ENCODE data around the gene BMP6.

Gene BMP6

DNA sequence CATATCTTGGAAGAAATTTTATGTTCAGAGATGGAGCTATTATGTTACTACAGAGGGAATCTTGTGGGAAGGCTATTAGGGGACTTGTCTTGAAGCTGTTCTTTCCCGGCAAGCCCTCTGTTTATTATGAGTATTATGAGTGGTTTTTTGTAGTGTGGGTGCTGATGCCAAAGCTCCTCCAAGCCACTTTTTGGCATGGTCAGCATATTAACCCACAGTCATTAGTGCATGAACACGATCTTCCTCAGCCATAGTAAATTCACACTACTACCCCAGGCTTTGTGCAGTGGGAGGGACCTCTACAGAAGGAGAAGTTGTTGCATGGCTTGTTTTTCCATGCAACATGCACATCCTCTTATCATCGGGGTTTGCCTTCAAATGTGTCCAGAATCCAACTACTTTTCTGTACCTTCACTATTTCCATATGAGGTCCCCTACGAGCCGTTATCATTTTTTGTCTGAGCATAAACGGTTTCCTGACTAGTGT lies 6.5 kb upstream of the BMP6 start:
- DNase-seq (ENCODE audit: extremely low read depth in 1 of 2, low read depth in 1 of 2), result no peak

DNA sequence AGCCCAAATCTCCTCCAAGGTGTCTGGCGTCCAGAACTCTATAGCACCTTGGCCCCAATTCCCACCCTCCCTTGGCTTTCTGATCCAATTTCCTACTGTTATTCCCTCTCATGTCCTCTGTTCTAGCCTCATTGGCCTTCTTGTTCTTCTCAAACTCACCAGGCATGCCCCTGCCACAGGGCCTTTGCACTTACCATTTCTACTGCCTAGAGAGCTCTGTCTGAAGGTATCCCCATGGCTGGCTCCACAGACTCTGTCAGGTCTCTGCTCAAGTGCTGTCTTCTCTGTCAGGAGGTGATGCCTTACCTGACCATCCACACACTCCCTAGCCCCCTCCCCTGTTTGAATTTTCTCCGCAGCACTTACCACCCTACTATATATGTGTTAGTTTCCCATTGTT lies 5.6 kb upstream of the BMP6 start:
- DNase-seq (ENCODE audit: extremely low read depth in 1 of 2, low read depth in 1 of 2), result no peak

DNA sequence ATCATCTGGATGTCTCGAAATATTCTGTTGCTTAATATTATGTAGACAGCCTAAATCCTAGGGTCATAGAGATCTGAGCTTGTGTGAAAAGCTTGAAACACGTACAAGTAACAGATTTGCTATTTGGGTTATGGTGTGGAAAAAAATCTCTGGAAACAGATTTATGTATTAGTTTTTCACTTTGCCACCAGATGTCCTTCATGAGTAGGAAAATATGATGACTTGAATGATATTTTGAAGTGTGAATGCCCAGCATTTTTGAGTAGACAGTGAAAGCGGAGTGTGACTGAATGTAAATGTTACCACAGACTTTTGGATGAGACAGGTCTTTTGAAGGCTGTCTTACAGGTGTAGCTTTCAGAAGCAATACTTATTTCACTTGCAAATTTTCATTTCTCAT lies 4.2 kb upstream of the BMP6 start:
- no peak for DNase-seq (ENCODE audit: extremely low read depth in 1 of 2, low read depth in 1 of 2)

DNA sequence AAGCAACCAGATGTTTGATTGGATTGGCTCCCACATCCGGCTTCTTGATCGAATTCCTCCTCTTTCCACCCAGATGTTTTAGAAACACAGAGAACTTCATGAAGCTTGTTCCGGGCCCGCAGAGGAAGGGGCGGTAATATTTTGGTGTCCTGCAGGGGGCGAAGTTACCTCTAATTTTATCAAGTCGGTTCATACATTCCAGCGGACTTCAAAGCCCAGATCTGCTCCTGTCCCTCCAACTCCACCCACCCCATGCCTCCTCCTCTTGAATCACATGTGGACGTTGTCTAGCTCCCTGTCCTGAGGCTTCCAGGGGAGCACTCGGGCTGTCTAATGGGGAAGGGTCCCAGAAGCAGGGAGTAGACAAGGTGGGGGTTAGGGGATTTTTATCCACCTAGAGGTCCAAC lies 2.9 kb upstream of the BMP6 start:
- DNase-seq (ENCODE audit: extremely low read depth in 1 of 2, low read depth in 1 of 2), result peak in 1 of 2 donors; percentile 43

DNA sequence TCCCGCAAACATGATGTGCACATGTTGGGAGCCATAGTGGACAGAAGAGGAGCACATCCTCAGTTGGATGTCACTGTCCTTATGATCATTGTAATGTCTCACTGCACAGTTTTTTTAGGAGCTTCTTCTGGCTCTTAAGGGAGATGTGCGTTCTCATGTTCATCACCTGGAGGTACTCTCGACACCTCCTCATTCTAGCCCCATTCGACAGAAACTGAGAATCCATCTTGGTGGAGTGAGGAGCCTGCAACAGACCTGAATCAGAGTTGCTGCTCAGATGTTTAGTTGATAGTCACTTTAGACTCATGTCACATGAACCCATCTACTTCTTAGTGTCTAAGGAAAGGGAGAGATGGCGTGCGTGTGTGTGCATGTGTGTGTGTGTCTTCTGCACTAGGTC lies 2.3 kb upstream of the BMP6 start:
- no peak for DNase-seq (ENCODE audit: extremely low read depth in 1 of 2, low read depth in 1 of 2)

DNA sequence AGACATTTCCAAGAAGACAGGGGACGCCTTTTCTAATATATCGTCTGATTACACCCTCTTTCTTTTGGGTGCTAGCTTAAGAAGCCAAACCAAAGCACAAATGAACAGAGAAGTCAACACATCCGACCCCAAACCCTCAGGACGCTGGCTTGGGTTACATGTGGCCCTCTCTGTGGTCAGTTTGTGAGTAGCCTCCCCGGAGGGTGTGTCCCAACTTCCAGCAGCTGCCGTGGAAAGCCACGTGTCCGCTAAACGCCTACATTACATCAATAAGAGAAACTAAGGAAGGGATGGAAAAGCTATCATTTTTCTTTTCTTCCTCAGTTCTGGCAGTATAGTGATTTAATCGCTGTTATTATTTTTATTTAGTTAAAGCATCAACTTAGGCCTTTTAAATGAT lies 487 bp upstream of the BMP6 start:
- no peak for DNase-seq (ENCODE audit: extremely low read depth in 1 of 2, low read depth in 1 of 2)

DNA sequence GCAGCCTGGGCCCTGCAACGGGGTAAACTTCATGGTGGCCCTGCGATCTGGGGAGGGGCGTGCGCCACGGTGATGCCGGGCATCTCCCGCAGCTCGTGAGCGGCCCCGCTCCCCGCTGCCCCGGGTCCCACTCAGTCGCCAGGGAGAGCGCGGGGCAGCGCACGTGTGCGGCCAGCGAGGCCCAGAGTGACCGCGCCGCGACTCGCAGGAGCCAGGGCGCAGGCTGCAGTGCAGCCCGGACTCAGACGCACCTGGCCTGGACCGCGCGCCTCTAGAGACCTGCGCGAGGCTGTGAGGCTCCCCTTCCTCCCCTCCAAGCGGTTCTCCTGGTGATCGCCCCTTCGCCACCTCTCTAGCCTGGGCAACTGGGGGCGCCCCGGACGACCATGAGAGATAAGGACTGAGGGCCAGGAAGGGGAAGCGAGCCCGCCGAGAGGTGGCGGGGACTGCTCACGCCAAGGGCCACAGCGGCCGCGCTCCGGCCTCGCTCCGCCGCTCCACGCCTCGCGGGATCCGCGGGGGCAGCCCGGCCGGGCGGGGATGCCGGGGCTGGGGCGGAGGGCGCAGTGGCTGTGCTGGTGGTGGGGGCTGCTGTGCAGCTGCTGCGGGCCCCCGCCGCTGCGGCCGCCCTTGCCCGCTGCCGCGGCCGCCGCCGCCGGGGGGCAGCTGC lies 652 bp downstream of the BMP6 start:
- no peak for DNase-seq (ENCODE audit: extremely low read depth in 1 of 2, low read depth in 1 of 2)

DNA sequence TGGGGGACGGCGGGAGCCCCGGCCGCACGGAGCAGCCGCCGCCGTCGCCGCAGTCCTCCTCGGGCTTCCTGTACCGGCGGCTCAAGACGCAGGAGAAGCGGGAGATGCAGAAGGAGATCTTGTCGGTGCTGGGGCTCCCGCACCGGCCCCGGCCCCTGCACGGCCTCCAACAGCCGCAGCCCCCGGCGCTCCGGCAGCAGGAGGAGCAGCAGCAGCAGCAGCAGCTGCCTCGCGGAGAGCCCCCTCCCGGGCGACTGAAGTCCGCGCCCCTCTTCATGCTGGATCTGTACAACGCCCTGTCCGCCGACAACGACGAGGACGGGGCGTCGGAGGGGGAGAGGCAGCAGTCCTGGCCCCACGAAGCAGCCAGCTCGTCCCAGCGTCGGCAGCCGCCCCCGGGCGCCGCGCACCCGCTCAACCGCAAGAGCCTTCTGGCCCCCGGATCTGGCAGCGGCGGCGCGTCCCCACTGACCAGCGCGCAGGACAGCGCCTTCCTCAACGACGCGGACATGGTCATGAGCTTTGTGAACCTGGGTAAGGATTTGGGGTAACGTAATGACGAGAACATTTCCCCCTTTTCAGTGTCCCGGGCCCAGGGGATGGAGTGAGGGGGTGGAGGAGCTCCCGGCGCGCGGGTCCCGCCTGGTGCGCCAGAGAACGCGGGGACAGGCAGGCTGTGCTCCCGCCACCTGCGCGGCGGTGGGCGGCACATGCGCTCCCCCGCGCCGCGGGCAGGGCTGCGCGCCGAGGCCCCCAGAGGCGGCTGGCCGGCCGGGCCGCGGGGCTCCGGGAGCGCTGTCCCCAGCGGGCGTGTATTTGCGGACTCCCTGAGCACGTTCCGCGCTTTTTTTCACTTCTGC lies 1.4 kb downstream of the BMP6 start:
- no peak for DNase-seq (ENCODE audit: extremely low read depth in 1 of 2, low read depth in 1 of 2)

DNA sequence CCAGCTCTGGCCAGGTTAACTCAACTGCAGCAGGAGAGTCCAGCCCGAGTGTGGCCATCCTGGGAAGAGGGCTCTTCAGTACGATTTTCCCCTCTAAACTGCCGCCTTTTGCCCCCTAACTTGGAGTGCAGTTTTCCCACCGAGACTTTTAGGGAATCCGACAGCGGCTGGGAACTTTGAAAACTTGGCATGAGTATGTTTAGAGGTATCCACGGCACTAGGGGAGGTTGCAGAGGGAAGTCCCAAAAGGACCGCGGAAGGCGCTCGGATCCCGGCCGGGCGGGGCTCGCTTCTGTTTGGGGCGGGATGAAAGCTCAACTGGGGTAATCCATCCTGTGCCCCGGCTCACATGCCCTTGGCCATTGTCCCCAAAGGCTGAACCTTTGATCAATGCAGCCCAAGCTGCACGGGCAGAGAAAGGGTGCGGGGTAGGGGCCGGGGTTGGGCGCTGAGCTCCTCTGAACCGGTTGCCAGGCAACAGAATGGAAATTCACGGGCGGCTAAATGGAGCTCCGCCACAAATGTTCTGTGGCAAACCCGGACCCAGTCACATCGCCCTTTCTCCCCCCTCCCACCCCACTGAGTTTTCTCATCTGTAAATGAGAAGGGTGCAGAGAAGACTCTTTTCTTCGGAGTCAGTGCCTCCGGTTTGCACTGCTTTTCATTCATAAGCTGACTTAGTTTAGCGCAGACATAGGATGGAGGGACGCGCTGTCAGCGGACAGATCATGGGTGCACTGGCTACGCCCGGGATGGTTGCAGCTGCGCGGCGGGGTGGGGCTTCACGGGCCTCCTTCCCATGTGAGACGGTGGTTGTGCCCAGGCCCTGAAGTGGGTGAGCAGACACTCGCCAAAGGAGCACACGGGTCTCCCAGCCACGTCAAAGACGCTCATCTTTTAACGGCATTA lies 2.3 kb downstream of the BMP6 start:
- DNase-seq (ENCODE audit: extremely low read depth in 1 of 2, low read depth in 1 of 2), result no peak

DNA sequence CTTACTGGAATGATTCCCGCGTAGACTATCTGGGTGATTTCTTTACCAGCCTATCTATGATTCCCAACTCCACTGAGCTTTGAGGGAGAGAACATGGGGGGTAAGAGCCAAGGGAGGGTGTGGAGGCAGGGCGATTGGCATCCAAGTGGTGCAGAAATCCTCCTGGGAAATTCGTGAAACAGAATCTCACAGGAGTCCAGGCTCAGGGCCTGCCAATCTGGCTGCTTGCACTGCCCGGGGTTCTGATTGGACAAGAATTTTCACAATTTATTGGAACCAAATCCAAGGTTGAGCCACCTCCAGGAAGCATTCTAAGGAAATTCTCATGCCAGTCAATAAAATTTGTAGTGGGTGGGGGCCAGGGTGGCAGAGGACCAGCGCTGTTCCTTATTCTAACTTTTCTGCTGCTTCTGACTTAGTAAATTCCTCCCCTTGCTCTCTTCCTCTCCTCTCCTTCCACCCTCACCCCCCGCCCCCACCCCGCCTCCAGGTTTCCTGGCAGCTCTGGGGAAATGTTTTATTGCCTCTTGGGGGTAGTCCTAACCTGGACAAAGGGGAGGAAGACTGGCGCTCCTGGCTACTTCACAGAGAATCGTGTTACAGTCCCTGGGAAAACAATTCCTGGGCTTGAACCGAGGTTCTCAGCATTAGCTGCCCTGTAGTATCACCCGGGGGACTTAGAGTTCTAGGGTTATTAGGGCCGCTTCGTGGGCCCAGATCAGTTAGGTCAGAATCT lies 3.1 kb downstream of the BMP6 start:
- DNase-seq (ENCODE audit: extremely low read depth in 1 of 2, low read depth in 1 of 2), result no peak

DNA sequence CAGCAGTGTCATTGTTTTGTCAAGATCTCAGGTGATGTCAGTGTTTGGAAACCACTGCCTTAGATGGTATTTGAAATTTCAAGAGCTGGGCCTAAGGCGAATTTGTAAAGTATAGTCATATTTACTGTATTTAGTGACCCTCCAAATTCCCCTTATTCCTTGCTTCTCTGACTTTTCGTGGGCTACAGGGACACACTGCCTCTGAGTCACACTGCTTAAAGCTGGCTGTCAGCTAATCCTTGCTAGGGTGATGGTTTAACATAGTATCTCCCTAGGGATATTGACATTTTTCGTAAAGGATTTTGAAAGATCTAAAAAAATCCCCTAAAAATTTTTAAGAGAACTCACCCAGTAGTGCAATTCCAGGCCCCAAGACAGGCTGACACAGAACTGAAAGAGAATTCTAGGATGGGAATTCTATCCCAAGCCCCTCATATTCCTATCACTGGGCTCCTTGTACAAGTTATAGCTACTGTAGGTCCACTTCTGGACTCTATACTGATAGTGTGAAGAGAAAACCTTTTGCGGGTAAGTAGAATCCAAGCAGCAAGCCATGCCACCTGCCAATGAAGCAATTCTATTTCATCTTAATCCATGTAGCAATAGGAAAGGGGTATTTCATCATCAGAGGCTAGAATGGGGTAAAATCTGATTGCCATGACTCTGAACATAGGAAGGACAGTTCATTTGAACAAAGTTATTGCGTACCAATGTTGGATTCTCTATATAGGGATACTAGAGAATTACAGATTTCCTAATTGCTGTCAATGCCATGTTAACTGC lies 4.3 kb downstream of the BMP6 start:
- DNase-seq (ENCODE audit: extremely low read depth in 1 of 2, low read depth in 1 of 2), result no peak

DNA sequence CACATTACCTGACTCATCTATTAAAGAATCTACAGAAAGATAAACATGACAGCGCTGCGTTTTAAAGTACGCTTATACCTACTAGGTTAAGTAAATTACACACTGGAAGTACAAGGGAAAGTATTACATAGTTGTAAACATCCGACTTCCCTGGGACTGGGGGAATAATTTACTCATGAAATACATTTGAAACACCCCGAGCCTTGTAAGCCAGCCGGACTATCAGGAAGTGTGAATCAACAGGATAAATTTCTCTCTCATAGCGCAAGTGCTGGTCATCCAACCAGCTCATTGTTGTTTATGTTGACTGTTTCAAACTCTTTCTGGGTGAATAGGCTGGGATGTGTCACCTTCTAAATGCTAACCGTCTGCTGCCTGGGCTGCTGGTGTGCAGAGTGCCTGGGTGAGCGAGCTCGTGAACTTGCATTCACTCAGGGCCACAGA lies 4.9 kb downstream of the BMP6 start:
- no peak for DNase-seq (ENCODE audit: extremely low read depth in 1 of 2, low read depth in 1 of 2)

DNA sequence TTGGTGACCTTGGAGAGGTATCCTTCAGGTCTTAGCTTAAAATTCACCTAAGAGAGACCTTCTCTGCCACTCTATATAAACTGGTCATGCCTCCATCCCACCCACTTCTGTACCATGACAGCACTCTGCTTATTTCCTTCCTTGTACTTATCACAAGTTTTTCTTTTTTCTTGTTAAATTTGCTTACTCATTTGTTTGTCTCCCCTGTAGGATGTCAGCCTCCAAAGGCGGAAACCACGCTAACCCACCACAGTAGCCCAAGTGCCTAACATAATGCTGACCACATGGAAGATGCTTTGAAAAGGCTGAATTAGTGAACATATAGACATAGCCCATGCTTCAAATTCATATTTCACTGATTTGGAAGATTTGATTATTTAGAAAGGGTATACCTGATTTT lies 5.4 kb downstream of the BMP6 start:
- no peak for DNase-seq (ENCODE audit: extremely low read depth in 1 of 2, low read depth in 1 of 2)

DNA sequence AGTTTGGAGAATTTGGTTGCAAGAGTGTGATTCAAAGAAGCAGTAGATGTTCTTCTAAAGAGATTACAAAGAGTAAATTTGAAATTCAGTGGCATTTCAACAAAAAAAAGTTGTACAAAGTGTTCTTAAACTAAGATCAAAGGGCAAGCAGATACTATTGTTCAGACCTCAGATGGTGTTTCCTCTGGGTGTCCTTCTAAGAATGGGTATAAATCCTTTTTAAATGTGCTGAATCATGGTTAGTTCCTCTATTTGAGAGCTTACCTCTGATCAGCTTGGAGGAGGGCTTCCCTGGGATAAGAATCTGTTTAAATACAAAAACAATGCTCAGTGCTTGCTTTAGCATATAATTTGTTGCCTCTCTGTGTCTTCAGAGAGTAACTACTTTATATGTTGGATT lies 6.3 kb downstream of the BMP6 start:
- no peak for DNase-seq (ENCODE audit: extremely low read depth in 1 of 2, low read depth in 1 of 2)

DNA sequence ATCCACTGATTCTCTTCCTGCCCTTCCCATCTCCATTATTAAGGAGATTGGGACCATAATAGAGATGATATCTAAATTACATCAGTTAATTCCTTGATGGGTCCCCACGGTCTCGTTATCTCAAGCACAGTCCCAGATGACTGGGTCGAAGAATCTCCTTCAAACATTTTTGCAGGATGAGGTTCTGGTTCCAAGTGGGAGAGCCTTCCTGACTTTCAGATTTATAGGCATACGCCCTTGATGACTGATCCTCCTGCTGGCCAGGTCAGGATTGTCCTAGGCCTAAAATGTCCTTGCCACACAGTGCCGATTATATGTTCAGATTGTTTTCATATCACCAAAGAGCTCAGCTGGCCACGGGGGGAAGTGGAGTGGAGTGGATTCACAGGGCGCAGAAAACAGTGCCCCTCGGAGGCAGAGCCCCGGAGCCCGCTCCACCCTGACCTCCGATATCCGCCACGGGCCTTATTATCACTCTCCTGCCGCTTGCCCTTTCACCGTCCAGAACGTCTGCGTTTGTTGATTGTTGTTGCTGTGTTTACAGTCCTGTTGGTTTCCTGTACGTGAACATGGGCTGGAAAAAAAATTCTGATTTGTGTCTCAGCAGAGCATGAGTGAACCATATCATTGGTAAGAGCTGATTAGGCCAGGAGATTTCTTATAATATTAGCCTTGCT lies 8.9 kb downstream of the BMP6 start:
- DNase-seq (ENCODE audit: extremely low read depth in 1 of 2, low read depth in 1 of 2), result no peak

DNA sequence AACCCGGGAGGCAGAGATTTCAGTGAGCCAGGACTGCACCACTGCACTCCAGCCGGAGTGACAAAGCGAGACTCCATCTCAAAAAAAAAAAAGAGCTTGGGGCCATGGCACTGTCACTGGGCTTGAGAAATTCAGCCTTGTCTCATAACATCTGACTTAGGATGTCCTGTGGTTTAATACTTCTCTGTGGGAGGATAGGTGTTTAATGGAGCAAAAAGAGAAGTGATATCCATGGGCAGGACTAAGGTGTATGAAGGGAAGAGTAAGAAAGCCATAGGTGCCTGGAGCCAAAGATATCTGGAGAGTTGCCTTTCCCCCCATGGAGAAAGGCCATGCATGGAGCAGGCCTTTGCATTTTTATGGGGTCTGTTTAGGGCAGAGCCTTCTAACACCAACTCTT lies 11.2 kb downstream of the BMP6 start:
- no peak for DNase-seq (ENCODE audit: extremely low read depth in 1 of 2, low read depth in 1 of 2)

DNA sequence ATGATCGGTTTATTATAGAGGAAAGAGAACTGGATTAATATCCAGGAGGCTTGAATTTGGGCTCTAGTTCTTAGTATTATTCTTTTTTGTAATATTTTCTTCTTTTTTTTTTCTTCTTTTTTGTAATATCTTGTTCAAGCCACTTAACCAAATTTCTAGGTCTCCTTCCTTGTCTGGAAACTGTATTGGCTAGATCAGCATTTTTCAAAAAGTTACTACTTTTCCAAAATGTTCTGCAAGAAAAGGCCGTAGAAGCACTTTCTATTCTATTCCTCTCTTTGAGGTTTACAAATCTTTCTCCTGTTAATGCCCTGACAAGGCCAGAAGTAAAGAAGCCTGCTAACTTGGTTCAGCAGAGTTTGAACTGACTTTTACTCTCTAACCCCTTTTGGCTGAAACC lies 12.0 kb downstream of the BMP6 start:
- DNase-seq (ENCODE audit: extremely low read depth in 1 of 2, low read depth in 1 of 2), result no peak

DNA sequence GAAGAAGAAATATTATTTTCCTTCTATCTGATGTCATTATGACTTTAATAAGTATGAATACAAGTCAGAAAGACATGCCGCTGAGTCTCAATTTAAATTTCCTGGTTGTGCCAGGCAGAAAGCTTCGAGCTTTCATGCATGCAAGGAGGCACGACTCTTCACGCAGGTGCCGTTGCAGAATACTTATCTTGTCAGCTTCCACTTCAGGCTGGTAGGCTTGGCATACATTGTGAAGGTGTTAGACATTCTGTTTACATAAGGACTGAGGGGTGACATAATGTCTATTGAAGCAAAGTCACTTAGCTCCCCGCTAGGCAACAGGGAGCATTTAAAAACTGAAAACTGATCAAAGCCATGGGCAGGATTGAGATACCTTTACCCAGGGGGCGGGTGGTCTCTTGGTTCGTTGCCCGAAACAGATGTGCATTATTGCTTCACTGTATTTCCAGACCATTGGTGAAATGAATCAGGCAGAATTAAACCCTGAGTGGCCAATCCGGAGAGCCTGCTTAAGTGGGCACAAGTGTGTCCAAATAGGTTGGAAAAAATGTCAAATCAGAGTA lies 16.4 kb downstream of the BMP6 start:
- no peak for DNase-seq (ENCODE audit: extremely low read depth in 1 of 2, low read depth in 1 of 2)

DNA sequence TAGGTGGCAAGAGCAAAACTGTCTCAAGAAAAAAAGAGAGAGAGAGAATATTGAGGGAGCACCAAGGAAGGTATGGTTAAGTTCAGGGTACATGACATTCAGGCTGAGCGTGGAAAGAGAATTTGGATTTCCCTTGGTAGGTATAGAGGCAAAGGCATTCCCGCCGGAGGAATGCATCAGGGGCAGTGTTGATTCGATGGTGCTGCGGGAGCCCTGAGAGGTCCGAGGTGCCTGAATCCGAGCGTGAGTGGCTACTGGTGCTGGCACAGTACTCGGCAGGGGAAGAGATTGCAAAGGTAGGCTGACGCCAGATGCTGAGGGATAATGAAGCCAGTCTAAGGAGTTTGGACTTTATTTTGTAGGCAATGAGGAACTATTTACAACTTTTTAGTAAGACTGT lies 20.0 kb downstream of the BMP6 start:
- DNase-seq (ENCODE audit: extremely low read depth in 1 of 2, low read depth in 1 of 2), result no peak
